ENCODE data around the gene OLFM4. TPM values are rescaled to one million over a fixed set of nuclear protein-coding genes. Genes with fewer than 3 reads are reported as not detected.

The OLFM4 gene
- total RNA-seq, 2 experiments from 2014 or later: not detected

GRCh38 chr13:53100394-53101063 lies 71.9 kb downstream of the OLFM4 start:
- H3K36me3 Mint-ChIP-seq: no peaks in the 10 kb centered on the region
- no peaks in the 10 kb centered on the region for H3K27me3 Mint-ChIP-seq
- H3K27ac Mint-ChIP-seq: no peak overlapping the region
- no peaks in the 10 kb centered on the region for H3K9me3 Mint-ChIP-seq (ENCODE audit: low read depth)
- no peaks in the 10 kb centered on the region for H3K4me1 Mint-ChIP-seq
- H3K4me3 Mint-ChIP-seq: no peak overlapping the region
- no peak for ATAC-seq
- DNase-seq: no peak
- CTCF ChIA-PET: interaction anchor here (0.6 kb wide), 1 partner anchor 1801 kb away, joined by 3 read pairs; no protein-coding TSS in a partner anchor

Other genes starting within 250 kb of the OLFM4 start
- not detected for gene PCDH8, start 180.2 kb upstream of the OLFM4 start, total RNA-seq

All from activated CD8-positive, alpha-beta memory T cell treated with anti-CD3 and anti-CD28 coated beads, Interleukin-2, amount 10 ng/mL, durations not matched to agents 7 days and 5 days (primary cell).